Measurements from ENCODE around the gene CDK8.

The CDK8 gene

DNA sequence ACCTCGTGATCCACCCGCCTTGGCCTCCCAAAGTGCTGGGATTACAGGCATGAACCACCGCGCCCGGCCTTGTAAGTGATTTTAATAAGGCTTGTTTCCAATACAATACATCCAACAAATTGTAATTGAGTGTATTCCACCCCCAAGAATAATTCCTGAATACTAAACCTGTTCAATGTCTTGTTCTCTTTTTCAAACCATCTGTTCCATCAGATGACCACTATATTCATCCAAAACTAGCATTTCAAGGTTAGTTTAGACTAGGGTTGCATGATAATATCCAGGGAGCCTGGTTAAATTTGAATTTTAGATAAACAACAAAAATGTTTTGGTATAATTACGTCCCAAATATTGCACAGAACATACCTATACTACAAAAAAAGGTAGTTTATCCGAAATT, 168.1 kb downstream of the CDK8 start:
- TF ChIP-seq SIN3A (IDR thresholded peaks at IDR 0.05; ENCODE audit: borderline replicate concordance, insufficient read depth, low read length): no peak
- TF ChIP-seq FOXP2 (optimal IDR thresholded peaks at IDR 0.05; ENCODE audit: borderline replicate concordance, extremely low read depth, extremely low read length, insufficient read depth): no peak
- TF ChIP-seq, protein P1, sequence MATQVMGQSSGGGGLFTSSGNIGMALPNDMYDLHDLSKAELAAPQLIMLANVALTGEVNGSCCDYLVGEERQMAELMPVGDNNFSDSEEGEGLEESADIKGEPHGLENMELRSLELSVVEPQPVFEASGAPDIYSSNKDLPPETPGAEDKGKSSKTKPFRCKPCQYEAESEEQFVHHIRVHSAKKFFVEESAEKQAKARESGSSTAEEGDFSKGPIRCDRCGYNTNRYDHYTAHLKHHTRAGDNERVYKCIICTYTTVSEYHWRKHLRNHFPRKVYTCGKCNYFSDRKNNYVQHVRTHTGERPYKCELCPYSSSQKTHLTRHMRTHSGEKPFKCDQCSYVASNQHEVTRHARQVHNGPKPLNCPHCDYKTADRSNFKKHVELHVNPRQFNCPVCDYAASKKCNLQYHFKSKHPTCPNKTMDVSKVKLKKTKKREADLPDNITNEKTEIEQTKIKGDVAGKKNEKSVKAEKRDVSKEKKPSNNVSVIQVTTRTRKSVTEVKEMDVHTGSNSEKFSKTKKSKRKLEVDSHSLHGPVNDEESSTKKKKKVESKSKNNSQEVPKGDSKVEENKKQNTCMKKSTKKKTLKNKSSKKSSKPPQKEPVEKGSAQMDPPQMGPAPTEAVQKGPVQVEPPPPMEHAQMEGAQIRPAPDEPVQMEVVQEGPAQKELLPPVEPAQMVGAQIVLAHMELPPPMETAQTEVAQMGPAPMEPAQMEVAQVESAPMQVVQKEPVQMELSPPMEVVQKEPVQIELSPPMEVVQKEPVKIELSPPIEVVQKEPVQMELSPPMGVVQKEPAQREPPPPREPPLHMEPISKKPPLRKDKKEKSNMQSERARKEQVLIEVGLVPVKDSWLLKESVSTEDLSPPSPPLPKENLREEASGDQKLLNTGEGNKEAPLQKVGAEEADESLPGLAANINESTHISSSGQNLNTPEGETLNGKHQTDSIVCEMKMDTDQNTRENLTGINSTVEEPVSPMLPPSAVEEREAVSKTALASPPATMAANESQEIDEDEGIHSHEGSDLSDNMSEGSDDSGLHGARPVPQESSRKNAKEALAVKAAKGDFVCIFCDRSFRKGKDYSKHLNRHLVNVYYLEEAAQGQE (IDR thresholded peaks at IDR 0.05; ENCODE audit: insufficient read depth in 1 of 2, low read depth in 2 of 2, low read length in 2 of 2): no peak
- no peak for TF ChIP-seq TAF1 (IDR thresholded peaks at IDR 0.05; ENCODE audit: borderline replicate concordance, insufficient read depth, low read length)
- TF ChIP-seq POLR2AphosphoS5 (IDR thresholded peaks at IDR 0.05; ENCODE audit: low read depth, low read length): no peak

GRCh38 chr13:26423629-26424028, 169.7 kb downstream of the CDK8 start:
- no peak for TF ChIP-seq FOXP2 (optimal IDR thresholded peaks at IDR 0.05; ENCODE audit: borderline replicate concordance, extremely low read depth, extremely low read length, insufficient read depth)
- TF ChIP-seq, protein P1 (IDR thresholded peaks at IDR 0.05; ENCODE audit: insufficient read depth in 1 of 2, low read depth in 2 of 2, low read length in 2 of 2): no peak
- no peak for TF ChIP-seq POLR2AphosphoS5 (IDR thresholded peaks at IDR 0.05; ENCODE audit: low read depth, low read length)
- TF ChIP-seq SIN3A (IDR thresholded peaks at IDR 0.05; ENCODE audit: borderline replicate concordance, insufficient read depth, low read length): no peak
- TF ChIP-seq TAF1 (IDR thresholded peaks at IDR 0.05; ENCODE audit: borderline replicate concordance, insufficient read depth, low read length): no peak

DNA sequence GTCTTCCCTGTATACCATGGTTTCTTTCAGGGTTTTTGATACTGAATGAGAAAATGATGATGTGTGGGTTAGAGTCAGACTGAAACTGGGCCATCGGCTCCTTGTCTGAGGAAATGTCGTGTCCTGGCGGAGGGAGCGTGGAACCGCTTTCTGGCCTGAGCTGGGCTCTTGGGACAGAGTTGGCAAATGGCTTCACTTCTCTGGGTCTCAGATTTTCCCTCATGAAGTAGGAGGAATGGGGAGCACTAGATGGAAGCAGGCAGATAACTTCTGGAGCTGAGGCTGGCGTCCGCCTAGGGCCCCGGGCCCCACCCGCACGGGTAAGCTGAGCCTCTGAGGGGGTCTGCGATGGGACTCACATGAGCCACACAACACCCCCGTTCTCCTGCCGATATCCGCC, 170.3 kb downstream of the CDK8 start:
- TF ChIP-seq SIN3A (IDR thresholded peaks at IDR 0.05; ENCODE audit: borderline replicate concordance, insufficient read depth, low read length) (no peak), FOXP2 (optimal IDR thresholded peaks at IDR 0.05; ENCODE audit: borderline replicate concordance, extremely low read depth, extremely low read length, insufficient read depth) (no peak), TAF1 (IDR thresholded peaks at IDR 0.05; ENCODE audit: borderline replicate concordance, insufficient read depth, low read length) (no peak), POLR2AphosphoS5 (IDR thresholded peaks at IDR 0.05; ENCODE audit: low read depth, low read length) (no peak)
- TF ChIP-seq, protein P1 (IDR thresholded peaks at IDR 0.05; ENCODE audit: insufficient read depth in 1 of 2, low read depth in 2 of 2, low read length in 2 of 2): no peak

DNA sequence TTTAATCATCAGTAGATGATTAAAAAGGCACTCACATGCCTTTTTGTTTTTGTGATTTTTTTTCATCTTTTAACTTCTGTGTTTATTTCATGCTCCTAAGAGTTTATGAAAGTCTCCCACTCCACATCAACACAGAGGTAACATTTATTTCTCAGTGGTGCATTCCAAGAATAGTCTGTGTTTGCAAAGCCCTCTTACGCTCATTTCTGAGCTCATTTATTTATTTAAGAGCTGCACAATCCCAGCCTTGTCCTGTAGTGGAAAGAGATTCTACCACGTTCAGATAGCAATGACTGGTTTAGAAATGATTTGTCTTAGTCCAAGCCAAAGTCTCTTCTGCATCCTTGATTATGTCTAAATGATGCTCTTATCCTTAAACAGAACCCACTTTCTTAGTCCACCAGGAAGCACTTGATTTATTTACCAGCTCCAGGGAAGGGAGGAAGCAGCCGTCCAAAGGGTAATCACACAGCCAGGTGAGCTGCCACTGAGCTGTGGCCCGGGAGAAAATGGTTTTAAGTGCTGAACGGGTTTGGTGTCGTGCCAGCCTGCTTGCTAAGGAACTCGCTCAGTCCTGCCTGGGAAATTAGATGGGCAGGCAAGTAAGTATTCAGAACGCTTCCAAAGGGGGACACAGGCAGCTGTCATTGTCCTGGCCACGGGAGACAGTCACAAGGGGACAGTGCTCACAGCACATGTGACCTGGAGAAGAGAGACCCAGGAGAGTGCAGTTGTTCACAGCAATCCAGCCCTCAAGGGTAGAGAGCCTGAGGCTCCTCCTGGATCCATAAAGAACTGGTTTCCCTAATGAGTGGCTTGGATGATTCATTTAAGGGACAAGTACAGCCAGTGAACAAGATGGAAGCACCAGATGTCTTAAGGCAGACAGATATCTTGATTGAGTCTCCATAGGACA, 171.8 kb downstream of the CDK8 start:
- no peak for TF ChIP-seq FOXP2 (optimal IDR thresholded peaks at IDR 0.05; ENCODE audit: borderline replicate concordance, extremely low read depth, extremely low read length, insufficient read depth)
- no peak for TF ChIP-seq POLR2AphosphoS5 (IDR thresholded peaks at IDR 0.05; ENCODE audit: low read depth, low read length)
- TF ChIP-seq SIN3A (IDR thresholded peaks at IDR 0.05; ENCODE audit: borderline replicate concordance, insufficient read depth, low read length): no peak
- TF ChIP-seq TAF1 (IDR thresholded peaks at IDR 0.05; ENCODE audit: borderline replicate concordance, insufficient read depth, low read length): no peak
- TF ChIP-seq, protein P1 (IDR thresholded peaks at IDR 0.05; ENCODE audit: insufficient read depth in 1 of 2, low read depth in 2 of 2, low read length in 2 of 2): no peak
